GM20431 (cell line): ENCODE data around the gene CRTC1.

Experiments used
- in situ Hi-C: fragments of 300-500 bp; cut with MseI, MboI; formaldehyde crosslinking; loops from one replicate; pipeline ENCODE4 v1.15.0; 2020; ENCODE audit warnings: low sequenced_read_pairs; ENCODE audit not compliant: unreplicated experiment

CRTC1 gene

GRCh38 chr19:18828786-18829185, 145.3 kb downstream of the CRTC1 start:
- in situ Hi-C loops = no loop called here

- in situ Hi-C loops = no loop called here
Observed at GRCh38 chr19:18830488-18830887, 147.0 kb downstream of the CRTC1 start.

- in situ Hi-C loops = no loop called here
Observed at GRCh38 chr19:18831524-18832305, 148.2 kb downstream of the CRTC1 start, which contains the start of gene UPF1. UPF1 (plus strand) TSS chr19:18831959; CDS start chr19:18832210, 251 bp downstream.
